ENCODE measurements around the gene FOXJ3. TPM values are rescaled to one million over a fixed set of nuclear protein-coding genes. Genes with fewer than 3 reads are reported as not detected.

Gene FOXJ3
- total and polyA plus RNA-seq, 2 experiments from 2014 or later: 19.0 to 39.0 TPM

DNA sequence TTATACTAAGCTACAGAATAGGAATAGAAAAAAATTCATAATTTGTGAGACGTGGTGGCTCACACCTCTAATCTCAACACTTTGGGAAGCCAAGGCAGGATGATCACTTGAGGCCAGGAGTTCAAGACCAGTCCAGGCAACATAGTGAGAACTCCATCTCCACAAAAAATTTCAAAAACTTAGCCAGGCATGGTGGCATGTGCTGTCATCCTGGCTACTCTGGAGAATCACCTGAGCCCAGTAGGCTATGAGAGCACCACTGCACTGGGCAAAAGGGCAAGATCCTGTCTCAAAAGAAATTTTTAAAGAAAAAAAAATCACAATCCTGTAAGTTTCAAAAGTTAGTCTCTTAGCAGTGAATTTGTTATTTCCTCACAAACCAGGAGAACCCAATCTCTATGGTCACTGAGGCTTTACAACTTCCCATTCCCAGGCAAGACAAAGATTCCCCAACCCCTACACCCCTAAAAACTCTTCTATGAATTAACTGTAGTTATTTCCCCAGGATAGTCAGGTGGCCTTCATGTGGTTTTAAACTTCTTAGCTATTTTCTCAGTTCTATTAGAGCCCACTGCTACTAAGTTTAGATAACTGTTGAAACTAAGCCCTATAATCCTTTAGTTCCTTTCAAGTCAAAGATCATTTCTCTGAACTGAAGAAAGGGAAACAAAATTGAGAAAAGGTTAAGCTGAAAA, 74.5 kb downstream of the FOXJ3 start:
- Histone ChIP-seq H3K27ac (no peak overlapping the region), H3K27me3 (no peaks in the 10 kb centered on the region), H3K9me3 (ENCODE audit: low read depth) (no peaks in the 10 kb centered on the region), H3K36me3 (replicated peaks; ENCODE audit: insufficient read depth, low read depth) (peaks cover 4% of the 10 kb centered on the region), H2AFZ (no peak overlapping the region), H4K20me1 (ENCODE audit: insufficient read depth, poor library complexity, severe bottlenecking) (peaks cover 33% of the 10 kb centered on the region), H3K79me2 (peaks cover 76% of the 10 kb centered on the region), H3K4me2 (no peak overlapping the region), H3K4me1 (ENCODE audit: insufficient read depth) (peaks cover 19% of the 10 kb centered on the region), H3K9me2 (replicated peaks; ENCODE audit: insufficient read depth) (no peaks in the 10 kb centered on the region), H3K4me3 (no peak overlapping the region)
- WGBS (ENCODE audit: low lambda C conversion rate, missing lambda C conversion rate): 87% methylated on average over 1 of the region's 1 CpG
- DNase-seq (ENCODE audit: low spot score): no peak
- TF ChIP-seq, protein P1, sequence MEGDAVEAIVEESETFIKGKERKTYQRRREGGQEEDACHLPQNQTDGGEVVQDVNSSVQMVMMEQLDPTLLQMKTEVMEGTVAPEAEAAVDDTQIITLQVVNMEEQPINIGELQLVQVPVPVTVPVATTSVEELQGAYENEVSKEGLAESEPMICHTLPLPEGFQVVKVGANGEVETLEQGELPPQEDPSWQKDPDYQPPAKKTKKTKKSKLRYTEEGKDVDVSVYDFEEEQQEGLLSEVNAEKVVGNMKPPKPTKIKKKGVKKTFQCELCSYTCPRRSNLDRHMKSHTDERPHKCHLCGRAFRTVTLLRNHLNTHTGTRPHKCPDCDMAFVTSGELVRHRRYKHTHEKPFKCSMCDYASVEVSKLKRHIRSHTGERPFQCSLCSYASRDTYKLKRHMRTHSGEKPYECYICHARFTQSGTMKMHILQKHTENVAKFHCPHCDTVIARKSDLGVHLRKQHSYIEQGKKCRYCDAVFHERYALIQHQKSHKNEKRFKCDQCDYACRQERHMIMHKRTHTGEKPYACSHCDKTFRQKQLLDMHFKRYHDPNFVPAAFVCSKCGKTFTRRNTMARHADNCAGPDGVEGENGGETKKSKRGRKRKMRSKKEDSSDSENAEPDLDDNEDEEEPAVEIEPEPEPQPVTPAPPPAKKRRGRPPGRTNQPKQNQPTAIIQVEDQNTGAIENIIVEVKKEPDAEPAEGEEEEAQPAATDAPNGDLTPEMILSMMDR (IDR thresholded peaks at IDR 0.05; ENCODE audit: poor library complexity): no peak
- no peak for TF ChIP-seq EZH2 (IDR thresholded peaks at IDR 0.05; ENCODE audit: borderline replicate concordance)
- TF ChIP-seq EZH2phosphoT487 (IDR thresholded peaks at IDR 0.05; ENCODE audit: low read depth, severe bottlenecking, unreplicated experiment): no peak

DNA sequence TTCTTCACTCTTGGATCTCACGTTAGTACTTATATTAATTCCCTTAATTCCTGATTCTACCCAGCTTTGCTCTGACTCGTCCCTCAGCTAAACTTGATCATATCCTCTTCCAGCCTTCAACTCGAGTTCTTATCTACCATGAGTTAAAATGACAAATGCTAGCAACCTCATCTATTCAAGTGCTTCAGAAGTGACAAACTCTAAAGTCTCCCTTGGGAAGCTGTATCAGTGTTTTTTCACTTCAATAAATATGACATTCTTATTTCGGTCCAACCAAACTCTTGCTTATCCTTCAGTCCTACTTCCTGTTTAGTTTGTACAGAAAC, 75.3 kb downstream of the FOXJ3 start:
- H3K4me3 ChIP-seq: no peak overlapping the region
- no peaks in the 10 kb centered on the region for H3K27me3 ChIP-seq
- H3K4me1 ChIP-seq (ENCODE audit: insufficient read depth): peaks cover 19% of the 10 kb centered on the region
- peak overlapping the region; percentile 38 for H3K27ac ChIP-seq
- WGBS (ENCODE audit: low lambda C conversion rate, missing lambda C conversion rate): 47% methylated on average over 4 of the region's 4 CpGs
- H3K36me3 ChIP-seq (replicated peaks; ENCODE audit: insufficient read depth, low read depth): peaks cover 4% of the 10 kb centered on the region
- H3K9me3 ChIP-seq (ENCODE audit: low read depth): no peaks in the 10 kb centered on the region
- TF ChIP-seq EZH2 (IDR thresholded peaks at IDR 0.05; ENCODE audit: borderline replicate concordance) (no peak), EZH2phosphoT487 (IDR thresholded peaks at IDR 0.05; ENCODE audit: low read depth, severe bottlenecking, unreplicated experiment) (no peak)
- TF ChIP-seq, protein P1 (IDR thresholded peaks at IDR 0.05; ENCODE audit: poor library complexity): no peak
- no peak overlapping the region for H2AFZ ChIP-seq
- H4K20me1 ChIP-seq (ENCODE audit: insufficient read depth, poor library complexity, severe bottlenecking): peaks cover 33% of the 10 kb centered on the region
- DNase-seq (ENCODE audit: low spot score): no peak
- peaks cover 77% of the 10 kb centered on the region for H3K79me2 ChIP-seq
- peak overlapping the region; percentile 47 for H3K4me2 ChIP-seq
- no peaks in the 10 kb centered on the region for H3K9me2 ChIP-seq (replicated peaks; ENCODE audit: insufficient read depth)

DNA sequence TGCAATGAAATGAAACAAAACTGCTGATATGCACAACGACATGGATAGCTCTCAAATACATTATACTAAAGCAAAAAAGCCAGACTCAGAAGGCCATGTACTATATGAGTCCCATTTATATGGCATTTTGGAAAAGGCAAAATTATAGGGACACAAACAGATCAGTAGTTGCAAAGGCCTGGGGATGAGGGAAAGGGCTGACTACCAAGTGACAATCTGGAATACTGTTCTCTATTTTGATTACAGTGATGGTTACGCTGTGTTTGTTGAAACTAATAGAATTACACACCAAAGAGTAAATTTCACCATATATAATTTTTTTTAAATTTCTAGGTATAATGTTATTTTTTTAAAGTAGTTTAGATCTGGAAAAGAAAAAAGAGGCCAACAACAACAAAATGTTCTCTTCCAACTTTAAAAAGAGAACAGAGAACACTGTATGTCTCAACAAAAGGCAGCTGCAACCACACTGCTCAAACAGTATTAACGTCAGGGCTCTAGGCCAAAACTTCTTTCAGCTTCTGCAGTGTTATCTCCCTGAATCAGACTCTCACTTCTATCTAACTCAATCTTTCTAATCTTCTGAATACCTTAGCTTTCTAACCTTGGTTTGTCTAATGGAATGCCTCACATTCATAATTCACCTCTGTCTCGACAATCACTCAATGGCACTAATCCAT, 75.8 kb downstream of the FOXJ3 start:
- H2AFZ ChIP-seq: no peak overlapping the region
- no peaks in the 10 kb centered on the region for H3K9me3 ChIP-seq (ENCODE audit: low read depth)
- H3K4me3 ChIP-seq: no peak overlapping the region
- peak; percentile 33 for DNase-seq (ENCODE audit: low spot score)
- WGBS (ENCODE audit: low lambda C conversion rate, missing lambda C conversion rate): 63% methylated on average over 4 of the region's 4 CpGs
- H3K36me3 ChIP-seq (replicated peaks; ENCODE audit: insufficient read depth, low read depth): peaks cover 4% of the 10 kb centered on the region
- no peaks in the 10 kb centered on the region for H3K27me3 ChIP-seq
- H3K79me2 ChIP-seq: peaks cover 75% of the 10 kb centered on the region
- TF ChIP-seq, protein P1 (IDR thresholded peaks at IDR 0.05; ENCODE audit: poor library complexity): no peak
- peaks cover 33% of the 10 kb centered on the region for H4K20me1 ChIP-seq (ENCODE audit: insufficient read depth, poor library complexity, severe bottlenecking)
- H3K4me1 ChIP-seq (ENCODE audit: insufficient read depth): peaks cover 19% of the 10 kb centered on the region
- peak overlapping the region; percentile 47 for H3K4me2 ChIP-seq
- H3K27ac ChIP-seq: peak overlapping the region; percentile 38
- no peaks in the 10 kb centered on the region for H3K9me2 ChIP-seq (replicated peaks; ENCODE audit: insufficient read depth)
